Psoas muscle (tissue), 8 donors: ENCODE measurements around the gene YOD1. TPM values are rescaled to one million over a fixed set of nuclear protein-coding genes. Genes with fewer than 3 reads are reported as not detected.

Experiments used
- ATAC-seq, 4 donors: fragments of 200-7000 bp; cut with Tn5 transposase; one replicate each; pipeline ENCODE4 v1.9.1; 2020; ENCODE audit warnings: moderate library complexity in 3 of 4, mild to moderate bottlenecking in 2 of 4
- DNase-seq, 2 donors: peaks; one replicate each; pipeline ENCODE4 v3.0.0-alpha.2; 2020
- H3K27ac ChIP-seq: fragments of 200-600 bp; one replicate; pipeline ENCODE4 v1.8.0; 2022
- H3K27me3 ChIP-seq, 3 donors: fragments of 200-600 bp in 1 of 3; one replicate each; pipeline versions ENCODE4 v1.6.1 to v1.8.0; 2013 to 2022; ENCODE audit warnings: low read length in 2 of 3, mild to moderate bottlenecking in 2 of 3, moderate library complexity in 1 of 3; ENCODE audit not compliant: insufficient read depth in 3 of 3
- H3K36me3 ChIP-seq, 2 donors: fragments of 200-600 bp in 1 of 2; one replicate each; pipeline versions ENCODE4 v1.6.1 to v1.8.0; 2013 to 2022; ENCODE audit warnings: low read depth in 1 of 2, mild to moderate bottlenecking in 1 of 2, moderate library complexity in 1 of 2; ENCODE audit not compliant: insufficient read depth in 1 of 2
- H3K4me1 ChIP-seq: fragments of 200-600 bp; one replicate; pipeline ENCODE4 v1.8.0; 2022
- H3K4me3 ChIP-seq: fragments of 200-600 bp; one replicate; pipeline ENCODE4 v1.8.0; 2022; ENCODE audit warnings: mild to moderate bottlenecking
- H3K9me3 ChIP-seq: fragments of 200-600 bp; one replicate; pipeline ENCODE4 v1.8.0; 2022
- WGBS, 3 donors: extraction: QIAGEN DNeasy Blood & Tissue Kit; methylation state at CpG; one replicate each; pipeline versions ENCODE4 v1.1.6 to v1.1.7; 2013; 5-methylcytosine and 5-hydroxymethylcytosine counted together
- intact Hi-C, 2 donors: fragments of 100-400 bp; cut with DNase I; formaldehyde crosslinking; loops; one replicate each; pipeline versions ENCODE4 v1.11.0 to v1.14.2; 2022
- polyA plus RNA-seq, 3 donors: library from polyadenylated mRNA; stranded (reverse); fragments of 200-250 nt; gene quantifications; one replicate each; pipeline ENCODE4 v1.2.3, GENCODE V29; 2013
- total RNA-seq, 4 donors: library from RNA; stranded (reverse); fragmentation: NEBNext Ultra II Directional in 2 of 4; extraction: Animal tissue kit (Norgen Biotek cat#: 25700) in 2 of 4; gene quantifications; one replicate each; pipeline versions ENCODE4 v1.2.1 to v1.2.4, GENCODE V29; 2021 to 2023
- TF ChIP-seq, protein P1 (sequence below): fragments of 200-600 bp; IDR thresholded peaks from one replicate; pipeline ENCODE4 v1.8.0; 2022; ENCODE audit warnings: antibody characterized with exemption
- donor health status: healthy with polysubstance abuse.
- donor health status: DM: no; HTN: no; CAD: no; lungs with moderate emphysema.
- donor health status: Bipolar disorder and iron deficiency.
- donor health status: healthy.
- donor health status: DM: yes; HTN: yes; CAD: no.
- donor health status: DM: no; HTN: no; CAD: no.
- donor health status: DM: no; HTN: no; CAD: no.
- donor health status: DM: yes; HTN: yes; CAD: no.

YOD1 gene
- total and polyA plus RNA-seq, 7 donors: 3.9 to 7.0 (median 5.5) TPM

DNA sequence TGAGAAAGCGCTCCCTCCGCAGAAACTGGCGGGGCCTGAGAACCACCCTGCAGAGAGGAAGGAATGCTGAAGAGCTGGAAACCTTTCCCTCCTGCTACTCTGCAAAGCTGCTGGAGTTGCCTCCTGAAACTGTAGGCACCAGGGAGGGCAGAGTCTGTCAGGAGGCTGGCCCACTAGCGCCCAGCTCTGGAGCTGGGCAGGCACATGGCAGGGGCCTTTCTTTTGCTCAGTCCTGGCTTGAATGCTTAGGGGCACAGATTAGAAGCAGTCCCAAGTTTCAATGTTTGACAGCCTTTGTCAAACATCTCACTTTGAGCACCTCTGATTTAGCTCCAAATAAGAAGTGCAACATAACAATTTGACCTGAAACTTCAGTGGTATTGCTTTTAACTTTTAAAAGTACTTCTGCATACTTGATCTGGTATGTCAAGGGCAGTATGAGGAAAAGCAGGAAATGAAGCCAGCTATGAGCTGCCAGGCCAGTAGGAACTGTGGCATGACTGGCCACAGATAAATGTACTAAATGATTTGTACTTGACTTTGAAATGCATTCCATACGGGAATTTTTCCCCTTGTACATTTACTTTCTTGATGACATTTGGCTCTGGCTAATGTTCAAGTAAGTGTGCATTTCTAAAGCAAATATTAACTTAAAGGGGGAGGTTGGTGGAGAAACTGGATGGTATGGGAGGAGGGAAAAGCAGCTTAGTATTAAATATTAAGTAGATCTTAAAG lies 25.7 kb downstream of the YOD1 start:
- DNase-seq: no peak
- peaks cover 17% of the 10 kb centered on the region for H3K4me1 ChIP-seq

DNA sequence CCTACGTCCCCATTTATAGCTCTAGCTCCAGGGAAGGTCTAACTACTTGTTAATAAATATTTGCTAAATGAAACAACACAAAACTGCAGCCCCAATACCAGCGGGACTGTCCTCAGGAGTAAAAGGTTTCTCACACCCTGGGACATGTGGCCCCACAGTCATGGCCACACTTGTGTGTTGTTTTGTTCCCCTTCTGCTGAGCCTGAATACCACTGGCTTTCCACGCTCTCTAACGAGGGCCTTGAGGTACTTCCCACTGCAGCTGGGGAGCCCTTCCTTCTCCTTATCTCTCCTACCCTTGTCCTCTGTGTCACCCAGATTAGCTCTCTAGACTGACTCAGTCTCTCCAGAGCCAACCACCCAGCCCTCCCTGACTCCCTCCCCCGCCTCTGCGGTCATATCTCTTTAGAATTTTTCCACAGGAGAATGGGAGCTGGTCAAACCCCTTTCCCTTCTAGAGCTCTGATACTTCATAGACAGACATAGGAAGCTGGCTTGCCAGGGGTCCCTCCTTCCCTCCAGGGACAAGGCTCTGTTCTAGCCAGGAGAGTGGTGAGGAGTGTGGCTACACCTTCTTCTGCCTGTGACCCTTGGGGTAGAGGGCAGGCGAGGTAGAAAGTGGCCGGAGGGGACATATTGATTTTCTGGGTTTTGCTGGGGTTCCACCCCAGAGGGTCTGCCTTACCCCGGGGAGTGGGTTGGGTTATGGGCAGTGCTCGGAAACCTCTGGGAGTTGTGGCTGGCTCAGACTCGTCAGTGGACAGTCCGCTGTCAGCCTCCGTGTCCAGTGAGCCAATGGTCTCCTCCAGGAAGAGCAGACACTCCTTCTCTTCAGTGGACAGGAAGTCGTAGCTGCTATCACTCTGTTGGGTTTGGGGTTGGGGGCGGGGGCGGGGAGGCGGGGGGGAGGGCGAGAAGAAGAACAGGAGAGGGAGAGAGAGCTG lies 26.5 kb downstream of the YOD1 start:
- ATAC-seq (peak in 3 of 4 donors; percentile 24 to 31 (median 25)), DNase-seq (no peak)
- H3K9me3 ChIP-seq: no peaks in the 10 kb centered on the region
- TF ChIP-seq, protein P1, sequence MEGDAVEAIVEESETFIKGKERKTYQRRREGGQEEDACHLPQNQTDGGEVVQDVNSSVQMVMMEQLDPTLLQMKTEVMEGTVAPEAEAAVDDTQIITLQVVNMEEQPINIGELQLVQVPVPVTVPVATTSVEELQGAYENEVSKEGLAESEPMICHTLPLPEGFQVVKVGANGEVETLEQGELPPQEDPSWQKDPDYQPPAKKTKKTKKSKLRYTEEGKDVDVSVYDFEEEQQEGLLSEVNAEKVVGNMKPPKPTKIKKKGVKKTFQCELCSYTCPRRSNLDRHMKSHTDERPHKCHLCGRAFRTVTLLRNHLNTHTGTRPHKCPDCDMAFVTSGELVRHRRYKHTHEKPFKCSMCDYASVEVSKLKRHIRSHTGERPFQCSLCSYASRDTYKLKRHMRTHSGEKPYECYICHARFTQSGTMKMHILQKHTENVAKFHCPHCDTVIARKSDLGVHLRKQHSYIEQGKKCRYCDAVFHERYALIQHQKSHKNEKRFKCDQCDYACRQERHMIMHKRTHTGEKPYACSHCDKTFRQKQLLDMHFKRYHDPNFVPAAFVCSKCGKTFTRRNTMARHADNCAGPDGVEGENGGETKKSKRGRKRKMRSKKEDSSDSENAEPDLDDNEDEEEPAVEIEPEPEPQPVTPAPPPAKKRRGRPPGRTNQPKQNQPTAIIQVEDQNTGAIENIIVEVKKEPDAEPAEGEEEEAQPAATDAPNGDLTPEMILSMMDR: no peak
- no peak overlapping the region for H3K4me3 ChIP-seq
- H3K4me1 ChIP-seq: peaks cover 17% of the 10 kb centered on the region
- H3K27ac ChIP-seq: no peak overlapping the region
- H3K36me3 ChIP-seq: no peaks in the 10 kb centered on the region
- intact Hi-C loops: no loop called here
- 72 to 76% (median 73%) methylated on average over 16 to 18 of the region's 18 CpGs for WGBS, 3 donors
- no peaks in the 10 kb centered on the region for H3K27me3 ChIP-seq

More for the DNA sequence above, 25.7 kb downstream of the YOD1 start:
- H3K9me3 ChIP-seq: no peaks in the 10 kb centered on the region
- H3K27ac ChIP-seq: no peak overlapping the region
- TF ChIP-seq, protein P1: no peak
- no peaks in the 10 kb centered on the region for H3K27me3 ChIP-seq
- intact Hi-C loops: no loop called here
- peak; percentile 50 to 72 (median 59) for ATAC-seq
- WGBS, 3 donors: 52% methylated on average over 5 of the region's 5 CpGs
- H3K4me3 ChIP-seq: no peak overlapping the region
- H3K36me3 ChIP-seq: no peaks in the 10 kb centered on the region

DNA sequence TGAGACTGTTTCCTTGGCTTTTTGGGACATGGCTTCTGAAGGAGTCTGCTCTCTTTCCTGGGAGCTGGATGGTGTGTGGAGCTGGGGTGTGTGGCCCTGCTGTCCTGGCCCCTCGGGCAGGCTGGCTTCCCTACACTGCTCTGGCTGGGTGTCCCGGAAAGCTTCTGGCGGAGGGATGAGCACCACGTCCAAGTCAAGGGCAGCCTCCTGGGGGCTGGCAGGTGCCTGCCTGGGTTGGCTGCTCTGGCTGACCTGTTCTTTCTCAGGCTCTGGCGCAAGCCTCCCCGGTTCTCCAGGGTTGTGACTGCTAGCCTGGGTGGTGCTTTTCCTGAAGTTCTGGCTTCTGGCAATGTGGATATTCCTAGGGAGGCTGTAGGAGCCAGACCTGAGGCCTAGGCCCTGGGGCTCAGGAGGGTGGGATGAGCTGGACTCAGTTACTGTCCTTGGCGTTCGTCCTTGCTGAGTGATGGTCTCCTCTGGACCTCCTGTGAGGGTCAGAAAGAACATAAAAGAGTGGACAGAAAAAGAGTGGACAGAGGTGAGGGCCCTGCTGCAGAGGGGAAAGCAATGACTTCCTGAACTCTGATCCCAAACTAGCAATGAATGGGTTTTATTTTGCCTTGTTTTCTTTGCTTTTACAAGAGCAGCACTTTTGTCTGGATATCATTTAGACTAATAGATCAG lies 27.9 kb downstream of the YOD1 start:
- Histone ChIP-seq H3K4me3 (no peak overlapping the region), H3K27me3 (no peaks in the 10 kb centered on the region), H3K9me3 (no peaks in the 10 kb centered on the region), H3K27ac (no peak overlapping the region), H3K36me3 (no peaks in the 10 kb centered on the region), H3K4me1 (peaks cover 17% of the 10 kb centered on the region)
- DNase-seq: no peak
- intact Hi-C loops: no loop called here
- TF ChIP-seq, protein P1: no peak
- 65 to 66% (median 66%) methylated on average over 8 of the region's 8 CpGs for WGBS, 3 donors
- peak in 1 of 4 donors; percentile 18 for ATAC-seq

DNA sequence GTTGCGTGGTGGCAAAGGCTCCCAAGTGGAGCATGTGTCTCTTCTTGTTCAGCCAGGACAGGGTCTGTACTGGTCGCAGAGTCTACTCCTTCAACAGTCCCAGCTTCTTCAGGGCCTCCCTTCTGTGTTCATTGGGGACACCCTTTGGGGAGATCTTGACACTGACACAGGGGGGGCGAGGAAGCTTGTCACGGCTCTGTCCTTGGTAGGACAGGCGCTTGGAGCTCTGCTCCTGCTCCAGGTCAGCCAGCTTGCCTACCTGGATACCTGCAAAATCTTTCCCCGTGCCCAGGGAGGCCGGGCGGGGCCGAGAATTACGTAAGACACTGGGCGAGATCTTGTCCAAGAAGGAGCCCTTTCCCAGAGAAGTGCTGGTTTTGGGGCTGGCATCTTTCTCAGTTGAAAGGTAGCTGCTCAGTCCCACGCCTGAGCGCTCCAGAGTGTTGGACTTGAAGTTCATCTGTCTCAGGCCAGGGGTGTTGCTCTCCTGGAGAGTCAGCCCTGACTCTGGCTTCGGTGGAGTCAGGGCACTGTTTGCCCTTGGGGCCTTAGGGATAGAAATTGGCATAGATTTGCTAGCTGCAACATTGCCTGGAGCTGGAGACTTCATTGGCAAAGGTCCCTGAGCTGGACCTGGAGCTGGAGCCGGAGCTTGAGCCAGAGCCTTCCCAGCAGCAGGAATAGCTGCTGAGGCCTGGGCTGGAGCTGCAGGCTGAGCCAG lies 29.0 kb downstream of the YOD1 start:
- no peak for ATAC-seq
- Histone ChIP-seq H3K4me3 (no peak overlapping the region), H3K27me3 (no peaks in the 10 kb centered on the region), H3K4me1 (peaks cover 17% of the 10 kb centered on the region), H3K27ac (no peak overlapping the region), H3K36me3 (no peaks in the 10 kb centered on the region), H3K9me3 (no peaks in the 10 kb centered on the region)
- TF ChIP-seq, protein P1: no peak
- no peak for DNase-seq
- intact Hi-C loops: no loop called here
- whole genome bisulfite sequencing, 3 donors: 88 to 91% (median 88%) methylated on average over 15 of the region's 15 CpGs
